DLD1 (cell line): ENCODE measurements around the gene GCSAM.

Experiments
- in situ Hi-C: cut with HindIII; loops from 2 replicates; pipeline ENCODE4 v1.10.0; 2017; ENCODE audit warnings: low sequenced_read_pairs

GCSAM gene

GRCh38 chr3:112114576-112115160 is 18.4 kb downstream of the GCSAM start:
- in situ Hi-C loops = no loop called here

GRCh38 chr3:112111785-112112402 is 21.2 kb downstream of the GCSAM start:
- in situ Hi-C loops = no loop called here

GRCh38 chr3:112109322-112109721 is 23.7 kb downstream of the GCSAM start:
- in situ Hi-C loops = no loop called here

GRCh38 chr3:112104774-112105173 is 28.3 kb downstream of the GCSAM start:
- in situ Hi-C loops = no loop called here

- in situ Hi-C loops = no loop called here
These were observed 31.1 kb downstream of the GCSAM start for GRCh38 chr3:112101916-112102315.

- in situ Hi-C loops = no loop called here
These were observed 35.7 kb downstream of the GCSAM start for GRCh38 chr3:112097378-112097777.

- in situ Hi-C loops = no loop called here
These were observed 36.9 kb downstream of the GCSAM start for GRCh38 chr3:112096176-112096575.

GRCh38 chr3:112095731-112096130 is 37.3 kb downstream of the GCSAM start:
- in situ Hi-C loops = no loop called here

GRCh38 chr3:112093180-112093522 is 39.9 kb downstream of the GCSAM start:
- in situ Hi-C loops = no loop called here

- in situ Hi-C loops = no loop called here
These were observed 40.4 kb downstream of the GCSAM start for GRCh38 chr3:112092496-112093179.

GRCh38 chr3:112090887-112091586 is 42.0 kb downstream of the GCSAM start:
- in situ Hi-C loops = no loop called here

GRCh38 chr3:112089956-112090886 is 42.8 kb downstream of the GCSAM start:
- in situ Hi-C loops = no loop called here

- in situ Hi-C loops = no loop called here
These were observed 44.1 kb downstream of the GCSAM start for GRCh38 chr3:112088944-112089343.

- in situ Hi-C loops = no loop called here
These were observed 45.3 kb downstream of the GCSAM start for GRCh38 chr3:112087746-112088145.

GRCh38 chr3:112086875-112087524 is 46.0 kb downstream of the GCSAM start:
- in situ Hi-C loops = no loop called here

- in situ Hi-C loops = no loop called here
These were observed 46.8 kb downstream of the GCSAM start, which contains the start of gene C3orf52 for GRCh38 chr3:112086076-112086854. C3orf52 (plus strand) TSS chr3:112086389; CDS start chr3:112086408, 19 bp downstream.

GRCh38 chr3:112085735-112086075 is 47.3 kb downstream of the GCSAM start:
- in situ Hi-C loops = no loop called here

GRCh38 chr3:112084980-112085705 is 47.9 kb downstream of the GCSAM start:
- in situ Hi-C loops = no loop called here

- in situ Hi-C loops = no loop called here
These were observed 49.8 kb downstream of the GCSAM start for GRCh38 chr3:112083239-112083638.
